NCI-H1694 (cell line): ENCODE measurements around the gene RUFY4.

Experiments
- DNase-seq: peaks from one replicate; lab custom pipeline; 2025; lab: John Stamatoyannopoulos, UW

Gene RUFY4, protein sequence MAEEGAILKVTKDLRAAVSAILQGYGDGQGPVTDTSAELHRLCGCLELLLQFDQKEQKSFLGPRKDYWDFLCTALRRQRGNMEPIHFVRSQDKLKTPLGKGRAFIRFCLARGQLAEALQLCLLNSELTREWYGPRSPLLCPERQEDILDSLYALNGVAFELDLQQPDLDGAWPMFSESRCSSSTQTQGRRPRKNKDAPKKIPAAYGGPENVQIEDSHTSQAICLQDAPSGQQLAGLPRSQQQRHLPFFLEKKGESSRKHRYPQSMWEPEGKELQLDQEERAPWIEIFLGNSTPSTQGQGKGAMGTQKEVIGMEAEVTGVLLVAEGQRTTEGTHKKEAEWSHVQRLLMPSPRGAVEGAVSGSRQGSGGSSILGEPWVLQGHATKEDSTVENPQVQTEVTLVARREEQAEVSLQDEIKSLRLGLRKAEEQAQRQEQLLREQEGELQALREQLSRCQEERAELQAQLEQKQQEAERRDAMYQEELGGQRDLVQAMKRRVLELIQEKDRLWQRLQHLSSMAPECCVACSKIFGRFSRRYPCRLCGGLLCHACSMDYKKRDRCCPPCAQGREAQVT

DNA sequence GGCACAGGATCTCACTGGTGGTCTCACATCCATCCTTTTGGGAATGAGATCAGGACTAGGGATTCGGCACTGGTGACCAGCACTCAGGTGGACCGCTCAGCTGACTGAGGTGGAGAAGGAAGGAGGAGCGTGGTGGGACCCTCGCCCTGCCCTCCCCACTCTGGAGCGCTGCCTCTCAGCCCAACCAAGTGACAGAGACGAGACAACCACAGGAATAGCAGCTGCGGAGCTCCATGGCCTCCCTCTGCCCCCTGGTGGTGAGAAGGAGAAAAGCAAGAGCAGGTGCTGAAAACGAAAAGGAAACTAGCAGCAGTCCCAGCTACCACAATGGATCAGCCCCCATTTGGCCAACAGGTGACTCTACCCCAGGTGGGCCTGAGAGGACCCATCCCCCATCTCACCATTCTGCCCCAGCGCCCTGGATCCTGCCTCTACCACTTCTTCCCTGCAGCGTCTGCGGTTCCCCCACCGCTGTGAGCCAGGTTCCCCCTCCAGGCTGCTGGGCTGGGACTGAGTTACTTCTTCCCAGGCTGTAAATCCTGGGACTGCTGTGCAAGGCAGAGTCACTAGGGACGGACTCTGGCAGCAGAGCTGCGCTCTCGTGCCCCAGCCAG lies at the start of gene RUFY4:
TSS of gene RUFY4 (plus strand) at position 533 of the 614 bp plus-strand sequence. CDS start 1,353 bp downstream, outside the sequence.
- peak; percentile 38 for DNase-seq

DNA sequence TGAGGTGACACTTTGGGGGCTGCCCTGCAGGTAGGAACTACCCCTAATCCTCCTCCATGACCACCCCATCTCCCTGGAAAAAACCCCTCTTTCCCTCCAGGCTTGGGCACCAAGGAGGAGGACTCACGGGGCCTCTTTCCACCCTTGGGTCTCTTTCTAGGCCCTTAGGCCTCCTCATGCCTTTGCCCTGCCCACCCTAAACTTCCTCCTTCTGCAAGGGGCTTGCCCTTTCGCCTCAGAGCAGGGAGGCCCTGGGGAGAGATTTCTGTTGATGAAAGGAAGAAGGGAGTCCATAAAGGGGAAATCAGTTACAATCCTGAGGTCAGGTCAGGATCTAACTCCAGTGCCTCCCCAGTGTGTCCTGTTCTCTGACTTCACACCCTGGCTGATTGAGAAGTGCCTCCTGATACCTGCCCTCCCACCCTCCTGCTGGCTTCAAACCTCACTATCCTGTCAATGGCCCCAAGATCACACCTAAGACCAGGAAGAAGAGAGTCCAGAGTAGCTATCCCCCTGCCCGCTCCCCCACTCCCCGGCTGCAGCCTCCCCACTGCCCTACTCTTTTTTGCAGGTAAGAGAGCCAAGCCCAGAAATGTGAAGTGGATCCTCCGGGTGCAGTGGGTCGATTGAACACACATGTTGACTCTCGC lies 49.5 kb upstream of the RUFY4 start:
- no peak for DNase-seq

DNA sequence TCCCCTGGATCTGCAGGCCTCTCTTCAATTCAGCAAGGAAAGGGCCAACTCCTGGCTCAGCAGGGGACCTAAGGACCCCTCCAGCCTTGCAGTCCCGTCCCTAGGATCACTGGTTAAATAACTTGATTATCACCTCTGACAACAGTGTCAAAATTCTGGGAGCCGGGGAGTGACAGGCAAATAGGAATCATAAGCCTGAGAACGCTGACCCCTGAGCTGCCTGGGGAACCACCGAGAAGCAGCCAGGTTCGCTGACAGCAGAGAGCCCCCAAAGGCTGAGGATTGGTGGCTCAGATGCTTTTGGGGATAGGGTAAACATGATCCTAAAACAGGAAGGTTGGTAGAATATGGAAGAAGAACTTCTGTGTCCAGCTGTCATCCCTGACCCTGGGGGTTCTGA lies 48.8 kb upstream of the RUFY4 start:
- DNase-seq: no peak

DNA sequence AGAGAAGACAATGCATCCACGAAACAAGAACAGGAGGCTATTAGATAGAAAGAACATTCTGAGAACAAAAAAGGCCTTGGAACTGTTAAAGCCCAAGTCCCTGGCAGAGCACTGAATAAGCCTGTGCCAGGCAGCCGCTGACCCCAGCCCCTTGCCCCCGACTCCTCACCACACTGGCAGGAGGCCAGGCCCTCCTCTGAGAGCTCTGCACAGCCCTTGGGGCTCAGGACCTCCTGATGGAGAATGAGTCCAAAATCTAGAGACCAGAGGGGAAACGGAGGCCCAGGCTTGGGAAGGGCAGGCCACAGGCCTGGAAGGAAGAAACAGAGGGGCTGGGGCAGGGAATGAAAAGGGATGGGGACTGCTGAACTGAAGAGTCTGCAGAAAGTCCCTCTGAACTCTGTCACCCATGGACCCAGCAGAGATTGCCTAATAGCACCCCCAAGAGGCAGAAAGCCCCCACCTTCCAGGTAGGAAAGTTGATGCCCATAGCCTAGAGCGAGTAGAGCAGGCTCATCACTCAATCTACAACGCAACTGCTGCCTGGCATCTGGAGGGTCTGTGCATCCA lies 48.0 kb upstream of the RUFY4 start:
- no peak for DNase-seq

DNA sequence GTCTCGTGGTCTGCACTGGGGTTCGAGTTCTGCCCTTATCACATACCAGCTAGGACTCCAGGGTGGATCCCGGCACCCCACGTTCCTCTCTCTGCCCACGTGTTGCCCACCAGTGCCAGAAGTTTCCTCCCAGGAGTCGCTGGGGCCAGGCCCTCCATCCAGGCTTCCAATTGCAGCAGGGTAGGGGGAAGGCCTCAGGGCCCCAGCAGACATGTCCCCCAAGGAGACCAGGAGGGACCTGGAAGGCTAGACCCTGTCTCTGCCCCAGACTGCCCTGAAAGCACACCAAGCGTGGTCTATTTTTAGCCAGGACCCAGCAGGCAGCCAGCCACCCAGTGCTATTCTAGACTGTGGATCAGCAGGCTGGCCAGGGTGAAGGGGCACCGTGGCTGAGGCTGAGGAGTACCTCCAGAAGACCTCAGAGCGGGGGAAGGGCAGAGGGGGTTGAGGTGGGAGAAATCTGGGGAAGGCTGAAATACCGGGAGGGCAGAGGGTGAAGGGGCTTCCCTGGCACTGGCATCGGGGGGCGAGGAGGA lies 47.4 kb upstream of the RUFY4 start:
- DNase-seq: no peak

DNA sequence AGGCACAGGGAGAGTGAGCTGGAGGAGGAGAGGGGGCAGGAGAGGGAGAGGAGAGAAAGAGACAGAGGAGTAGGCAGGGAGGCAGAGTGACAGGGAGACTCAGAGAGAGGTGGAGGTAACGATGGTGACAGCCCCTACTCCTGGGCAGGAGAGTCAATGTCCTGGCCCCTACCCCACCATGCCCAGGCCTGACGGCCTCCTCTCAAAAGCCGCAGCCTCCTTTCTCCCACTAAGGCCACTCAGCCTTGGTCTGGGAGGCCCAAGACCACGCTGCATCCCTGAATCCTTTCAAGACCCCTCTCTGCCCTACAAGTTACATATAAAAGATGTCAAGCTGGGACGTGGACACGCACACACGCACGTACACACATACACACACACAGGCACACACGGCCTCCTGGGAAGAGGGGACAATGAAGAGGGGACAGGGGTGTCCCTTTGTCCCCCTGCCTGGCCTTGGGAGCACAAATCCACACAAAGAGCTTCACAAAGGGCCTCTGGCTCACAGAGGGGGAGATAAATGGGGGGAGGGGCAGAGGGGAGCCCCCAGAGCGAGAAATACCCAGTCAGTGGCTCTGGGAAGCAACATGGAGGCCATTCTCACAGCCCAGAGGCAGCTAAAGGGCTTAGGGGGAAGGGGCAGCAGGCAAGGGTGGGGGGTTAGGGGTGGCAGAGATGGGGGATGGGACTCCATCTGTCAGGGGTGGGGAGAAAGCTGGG lies 46.8 kb upstream of the RUFY4 start:
- no peak for DNase-seq

DNA sequence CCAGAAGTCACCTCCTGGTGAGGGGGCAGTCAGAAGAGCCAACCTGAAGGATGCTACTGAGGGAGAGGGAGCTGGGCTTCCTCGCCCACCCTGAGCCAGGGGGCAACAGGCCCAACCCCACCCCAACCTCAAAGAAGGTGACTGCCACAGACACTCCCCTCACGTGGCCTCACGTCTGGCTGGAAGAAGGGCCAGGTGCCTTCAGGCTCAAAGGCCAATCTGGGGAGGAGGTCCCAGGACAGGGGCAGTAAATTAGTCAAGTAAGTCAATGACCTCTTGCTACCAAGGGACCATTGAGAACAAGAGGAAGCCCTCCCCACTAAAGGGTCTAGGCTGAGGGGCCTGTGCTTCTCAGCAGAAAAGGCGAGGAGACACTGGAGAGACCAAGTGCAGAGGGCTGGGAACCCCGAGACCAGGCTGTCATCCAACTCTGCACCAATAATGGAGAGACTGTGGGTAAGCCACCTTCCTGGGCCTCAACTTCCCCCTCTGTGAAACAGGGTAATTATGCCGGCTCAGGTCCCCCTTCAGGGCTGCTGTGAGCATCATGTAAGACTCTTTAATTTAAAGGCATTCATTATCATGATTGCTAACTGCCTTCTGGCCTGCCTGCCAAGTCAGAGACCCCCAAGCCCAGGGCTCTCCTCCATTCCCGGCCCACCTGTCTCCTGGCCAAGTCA lies 46.1 kb upstream of the RUFY4 start:
- no peak for DNase-seq

DNA sequence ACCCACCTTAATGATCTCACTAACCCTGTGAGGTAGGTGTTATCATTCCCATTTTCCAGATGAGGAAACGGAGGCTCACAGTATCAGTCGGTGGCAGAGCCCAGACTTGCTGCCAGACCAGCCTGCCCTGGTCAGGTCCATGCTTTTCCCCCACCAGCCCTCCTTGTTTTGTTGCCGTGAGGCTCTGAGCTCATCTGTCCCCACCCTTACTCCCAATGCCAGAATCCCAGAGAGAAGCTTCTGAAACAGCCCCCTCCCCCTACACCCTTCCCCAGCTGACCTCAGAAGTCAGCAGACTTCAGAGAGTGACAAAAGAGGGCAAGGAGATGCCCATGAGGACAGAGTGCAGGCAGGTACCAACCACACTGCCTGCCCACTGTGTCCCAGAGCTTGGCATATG lies 45.4 kb upstream of the RUFY4 start:
- no peak for DNase-seq

DNA sequence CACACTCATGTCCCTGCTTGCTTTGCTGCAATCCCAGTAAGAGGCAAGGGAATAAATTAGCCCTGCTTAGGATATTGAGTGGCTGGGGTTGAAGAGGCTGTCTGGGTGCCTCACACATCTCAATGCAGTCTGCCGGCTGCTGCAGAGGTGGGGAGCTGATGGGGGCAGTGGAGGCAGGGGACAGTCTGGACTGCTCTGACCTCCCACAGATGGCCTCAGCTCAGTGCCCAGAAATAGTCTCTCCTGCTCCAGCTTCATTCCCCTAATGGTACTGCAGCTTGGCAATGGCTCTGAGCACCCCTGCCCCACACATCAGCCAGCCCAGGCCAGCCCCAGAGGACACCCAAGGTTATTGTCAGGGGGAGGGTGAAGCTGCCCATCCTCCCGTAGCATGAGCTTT lies 44.7 kb upstream of the RUFY4 start:
- DNase-seq: no peak

DNA sequence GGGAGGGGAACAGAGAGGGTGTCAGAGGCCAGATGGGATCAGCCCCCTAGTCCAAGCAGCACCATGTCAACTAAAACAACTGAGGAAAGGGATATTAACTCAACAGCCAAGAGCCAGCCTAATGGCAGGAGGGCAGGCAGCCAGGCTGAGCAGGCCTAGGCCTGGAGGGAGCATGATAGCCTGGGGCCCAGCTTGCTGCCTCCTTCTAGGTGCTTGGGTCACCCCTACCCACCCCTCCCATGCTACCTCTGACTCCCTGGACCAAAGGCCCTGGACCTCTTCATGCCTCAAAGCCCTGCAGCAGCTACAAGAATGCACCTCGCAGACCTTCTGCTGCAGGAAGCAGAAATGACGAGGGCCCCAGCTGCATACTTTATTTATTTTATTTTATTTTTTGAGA lies 44.2 kb upstream of the RUFY4 start:
- no peak for DNase-seq

DNA sequence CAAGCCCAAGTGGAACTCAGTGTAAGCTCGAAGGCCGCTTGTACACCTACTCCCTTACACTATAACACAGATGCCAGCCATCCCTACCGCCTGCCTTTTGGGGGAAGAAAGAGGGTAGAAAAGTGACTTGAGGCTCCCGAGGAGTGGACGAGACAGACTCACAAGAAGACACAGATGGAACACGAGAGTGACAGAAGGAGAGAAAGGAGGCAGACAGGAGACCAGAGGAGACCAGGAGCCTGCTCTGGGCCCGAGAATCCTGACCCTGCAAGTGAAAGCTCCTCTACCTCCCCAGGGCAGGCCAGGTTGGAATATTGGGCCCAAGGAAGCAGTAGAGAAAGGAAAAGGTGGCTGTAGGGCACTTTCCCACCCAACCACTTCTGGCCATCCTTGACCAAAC lies 42.8 kb upstream of the RUFY4 start:
- DNase-seq: no peak

DNA sequence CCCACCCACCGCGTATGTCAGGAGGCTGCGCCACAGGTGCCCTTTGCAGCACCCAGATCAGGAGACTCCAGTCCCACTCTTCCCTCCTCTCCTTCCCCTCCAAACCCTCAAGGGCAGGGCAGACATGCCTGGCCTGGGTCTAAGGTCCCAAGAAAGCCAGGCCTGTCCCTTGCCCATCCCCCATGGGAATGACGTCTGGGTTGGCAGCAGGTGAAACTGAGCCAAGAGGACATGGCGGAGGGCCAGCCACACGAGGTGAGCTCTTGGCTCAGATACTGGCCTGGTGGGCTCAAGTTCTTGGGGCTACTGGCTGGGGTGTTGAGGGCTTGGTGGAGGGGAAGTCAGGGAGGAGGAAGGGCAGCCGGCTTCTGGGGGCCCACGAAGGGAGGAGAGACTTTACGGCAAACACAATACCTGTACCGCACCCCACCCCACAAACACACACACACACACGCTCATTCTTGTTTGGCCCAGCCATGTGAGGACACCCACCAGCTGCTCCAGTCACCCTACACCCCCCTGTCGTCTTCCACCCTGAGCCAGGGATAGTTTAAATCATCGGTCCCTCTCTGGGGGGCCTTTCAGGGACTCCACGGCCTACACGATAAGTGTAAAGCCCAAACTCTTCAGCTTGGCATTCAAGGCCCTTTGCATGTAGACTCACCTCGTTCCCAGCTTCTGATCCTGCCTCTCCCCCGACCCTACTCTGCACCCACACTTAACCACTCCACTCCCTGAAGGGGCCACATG lies 42.2 kb upstream of the RUFY4 start:
- no peak for DNase-seq

DNA sequence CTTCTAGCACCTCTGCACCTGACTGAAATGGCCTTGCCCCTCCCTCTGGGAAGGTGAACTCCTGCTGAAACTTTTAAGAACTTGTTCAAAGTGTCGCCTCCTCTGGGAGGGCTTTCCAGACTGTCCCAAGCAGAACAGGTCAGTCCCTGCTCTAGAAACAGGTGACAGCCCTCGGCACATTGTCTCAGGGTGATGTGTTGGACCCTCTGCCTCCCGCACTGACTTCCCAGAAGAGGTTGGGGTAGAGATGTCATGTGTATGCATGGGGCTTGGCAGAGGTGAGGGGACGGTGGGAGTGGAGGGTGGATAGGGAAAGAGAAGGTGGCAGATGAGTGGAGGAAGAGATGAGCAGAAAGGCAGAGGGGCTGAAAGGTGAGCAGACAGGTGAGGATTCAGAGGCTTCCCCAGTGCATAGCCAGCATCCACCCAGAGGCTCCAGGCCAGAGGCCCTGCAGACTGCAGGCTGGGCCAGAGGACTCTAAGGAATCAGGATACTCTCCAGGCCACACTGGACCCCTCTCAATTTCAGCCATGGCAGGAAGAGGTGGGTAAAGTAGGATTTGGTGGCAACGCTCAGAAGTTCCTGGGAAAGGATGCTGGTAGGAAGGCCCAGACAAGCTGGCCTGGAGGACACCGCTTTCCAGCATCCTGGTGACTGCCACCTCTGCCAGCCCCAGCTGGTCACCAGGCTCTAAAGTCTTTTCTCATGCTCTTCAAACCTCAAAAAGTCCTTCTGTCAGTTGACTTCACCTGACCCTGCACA lies 41.4 kb upstream of the RUFY4 start:
- DNase-seq: no peak

DNA sequence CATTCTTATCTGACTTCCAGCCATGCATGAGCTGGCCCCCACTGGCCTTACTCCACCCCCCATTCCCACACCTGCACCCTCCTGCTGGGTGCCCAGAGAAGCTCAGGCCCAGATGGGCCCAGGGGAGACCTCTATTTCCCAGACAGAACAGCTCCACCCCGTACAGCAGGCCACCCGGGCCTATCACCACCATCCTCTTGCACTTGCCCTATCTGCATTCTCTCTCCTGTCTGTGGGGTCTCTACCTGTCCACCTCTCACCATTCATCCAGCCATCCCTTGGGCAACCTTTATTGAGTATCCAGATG lies 40.9 kb upstream of the RUFY4 start:
- no peak for DNase-seq

DNA sequence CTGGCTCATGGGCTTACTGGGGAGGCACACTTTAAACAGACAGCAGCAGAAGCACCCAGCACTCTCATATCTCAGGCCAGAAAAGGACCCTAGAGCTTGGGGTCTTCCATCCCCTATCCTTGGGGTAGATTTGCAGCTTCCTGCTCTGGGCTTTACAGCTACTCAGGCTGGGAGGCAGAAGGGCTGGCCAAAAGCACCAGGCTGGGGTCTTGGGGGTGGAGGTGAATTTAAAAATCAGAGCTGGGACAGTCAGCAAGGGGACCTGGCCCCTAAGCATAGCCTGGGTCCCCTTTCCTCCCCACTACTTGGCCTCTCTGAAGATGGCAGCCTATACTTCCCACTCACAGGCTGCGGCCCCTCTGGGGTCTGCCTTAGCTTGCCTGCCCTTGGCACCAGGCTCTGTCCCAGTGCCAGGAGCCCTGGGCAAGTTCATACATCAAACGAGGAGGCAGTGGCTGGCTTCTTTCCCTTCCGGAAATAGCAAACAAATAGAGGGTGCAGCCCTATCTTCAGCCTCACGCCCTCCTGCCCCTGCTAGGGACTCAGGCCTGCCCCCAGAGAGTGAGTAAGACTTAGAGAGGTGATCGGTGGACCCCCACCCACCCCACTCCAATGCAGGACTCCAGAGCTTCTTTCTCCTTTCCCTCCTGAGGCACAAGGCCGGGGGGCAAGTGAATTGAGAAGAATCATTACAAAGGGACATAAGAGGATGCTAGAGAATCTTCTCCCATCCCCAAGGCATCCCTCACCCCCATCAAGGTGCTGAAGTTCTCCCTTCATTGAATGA lies 40.3 kb upstream of the RUFY4 start:
- DNase-seq: peak; percentile 70

DNA sequence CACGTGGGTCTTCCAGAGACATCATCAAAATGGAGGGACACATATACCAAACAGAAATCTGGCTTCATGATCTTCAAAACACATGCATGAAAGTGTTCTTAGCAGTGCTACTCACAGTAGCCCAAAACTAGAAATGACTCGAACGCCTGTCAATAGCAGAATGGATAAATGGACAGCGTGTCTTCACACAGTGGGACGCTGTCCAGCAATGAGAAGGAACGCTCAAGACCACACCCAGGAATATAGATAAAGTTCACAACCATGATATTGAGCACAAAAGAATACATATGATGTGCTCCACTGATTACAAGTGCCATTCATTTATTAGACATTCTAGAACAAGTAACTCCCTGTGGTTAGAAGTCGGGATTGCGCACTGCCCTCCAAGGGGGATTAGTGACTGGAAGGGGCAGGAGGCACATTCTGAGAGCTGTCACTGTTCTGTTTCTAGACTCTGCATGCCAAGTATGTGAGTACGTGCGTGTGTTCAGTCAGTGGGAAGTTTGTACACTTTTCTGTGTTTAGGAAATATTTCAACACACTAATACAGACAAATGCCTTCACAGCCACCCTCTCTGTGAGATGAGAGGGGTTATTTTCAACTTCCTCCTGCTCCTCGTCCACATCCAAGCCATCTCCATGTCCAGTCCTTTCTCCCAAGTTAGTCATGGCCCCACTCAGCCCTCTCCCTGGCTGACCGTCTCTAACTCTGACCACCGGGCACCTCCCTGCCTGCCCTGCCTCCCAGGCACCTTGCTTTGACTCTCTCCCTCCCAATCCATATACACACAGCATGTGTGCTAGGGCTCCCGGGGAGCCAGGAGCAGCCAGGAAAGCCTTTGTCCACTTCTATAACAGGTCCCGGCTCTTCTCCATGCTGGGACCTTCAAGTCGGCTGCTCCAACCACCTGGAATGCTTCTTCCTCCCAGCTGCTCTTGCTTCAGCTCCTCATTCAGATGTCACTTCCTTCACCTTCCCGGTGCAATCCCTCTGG lies 39.4 kb upstream of the RUFY4 start:
- DNase-seq: no peak

DNA sequence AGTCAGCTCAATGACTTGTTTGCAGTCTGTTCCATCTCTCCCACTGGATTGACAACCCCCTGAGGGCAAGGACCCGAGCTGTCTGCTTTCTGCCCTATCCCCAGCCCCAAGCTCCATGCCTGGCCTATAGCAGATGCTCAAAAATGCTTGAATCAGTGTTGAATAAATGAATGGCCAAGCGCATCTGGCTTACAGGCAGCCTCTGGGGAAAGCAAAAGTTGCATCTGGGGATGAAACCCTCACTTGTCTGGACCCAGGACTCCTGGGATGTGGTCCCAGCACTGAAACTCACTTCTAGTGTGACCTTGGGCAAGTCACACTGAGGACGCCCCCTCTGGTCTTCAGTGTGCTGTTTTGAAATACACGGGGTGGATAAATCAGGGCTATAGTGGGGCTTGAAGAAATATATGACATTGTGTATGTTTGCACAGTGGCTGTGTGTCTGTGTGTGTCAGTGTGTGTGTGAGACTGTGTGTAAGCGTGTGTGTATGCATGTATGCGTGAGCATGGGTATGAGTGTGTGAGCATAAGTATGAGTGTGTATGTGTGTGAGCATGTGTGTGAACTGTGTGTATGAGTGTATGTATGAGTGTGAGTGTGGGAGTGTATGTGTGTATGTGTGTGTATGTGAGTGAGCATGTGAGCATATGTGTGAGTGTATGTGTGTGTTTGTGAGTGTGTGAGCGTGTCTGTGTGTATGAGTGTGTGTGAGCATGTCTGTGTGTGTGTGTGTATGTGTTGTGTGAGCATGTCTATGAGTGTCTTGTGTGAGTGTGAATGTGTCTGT lies 38.5 kb upstream of the RUFY4 start:
- no peak for DNase-seq
